EH (cell line): Measurements from ENCODE around the gene LCN12.

Experiments used
- DNase-seq: peaks from one replicate; pipeline ENCODE4 v3.0.0-alpha.2; 2015; ENCODE audit warnings: low read depth

The LCN12 gene

DNA sequence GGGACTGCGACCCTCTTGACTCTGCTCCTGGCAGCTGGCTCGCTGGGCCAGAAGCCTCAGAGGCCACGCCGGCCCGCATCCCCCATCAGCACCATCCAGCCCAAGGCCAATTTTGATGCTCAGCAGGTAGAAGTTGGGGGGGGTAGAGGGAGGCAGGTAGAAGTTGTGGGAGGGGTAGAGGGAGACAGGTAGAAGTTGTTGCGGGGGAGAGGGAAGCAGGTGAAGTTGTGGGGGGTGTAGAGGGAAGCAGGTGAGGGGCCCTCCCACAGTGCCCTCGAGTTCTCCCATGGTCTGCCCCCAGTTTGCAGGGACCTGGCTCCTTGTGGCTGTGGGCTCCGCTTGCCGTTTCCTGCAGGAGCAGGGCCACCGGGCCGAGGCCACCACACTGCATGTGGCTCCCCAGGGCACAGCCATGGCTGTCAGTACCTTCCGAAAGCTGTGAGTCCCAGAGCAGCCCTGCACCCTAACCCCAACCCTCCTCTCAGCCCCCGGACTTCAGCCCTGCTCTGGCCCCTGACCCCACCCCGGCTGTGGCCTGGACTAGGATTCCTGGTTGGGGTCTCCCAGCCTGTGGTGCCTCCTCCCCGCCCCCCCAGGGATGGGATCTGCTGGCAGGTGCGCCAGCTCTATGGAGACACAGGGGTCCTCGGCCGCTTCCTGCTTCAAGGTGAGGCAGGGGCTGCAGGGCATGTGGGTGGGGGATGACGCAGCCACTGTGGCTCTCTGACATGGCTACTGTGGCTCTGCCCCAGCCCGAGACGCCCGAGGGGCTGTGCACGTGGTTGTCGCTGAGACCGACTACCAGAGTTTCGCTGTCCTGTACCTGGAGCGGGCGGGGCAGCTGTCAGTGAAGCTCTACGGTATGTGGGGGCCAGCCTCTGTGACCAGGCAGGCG is 6.5 kb upstream of the LCN12 start:
- DNase-seq, result no peak

DNA sequence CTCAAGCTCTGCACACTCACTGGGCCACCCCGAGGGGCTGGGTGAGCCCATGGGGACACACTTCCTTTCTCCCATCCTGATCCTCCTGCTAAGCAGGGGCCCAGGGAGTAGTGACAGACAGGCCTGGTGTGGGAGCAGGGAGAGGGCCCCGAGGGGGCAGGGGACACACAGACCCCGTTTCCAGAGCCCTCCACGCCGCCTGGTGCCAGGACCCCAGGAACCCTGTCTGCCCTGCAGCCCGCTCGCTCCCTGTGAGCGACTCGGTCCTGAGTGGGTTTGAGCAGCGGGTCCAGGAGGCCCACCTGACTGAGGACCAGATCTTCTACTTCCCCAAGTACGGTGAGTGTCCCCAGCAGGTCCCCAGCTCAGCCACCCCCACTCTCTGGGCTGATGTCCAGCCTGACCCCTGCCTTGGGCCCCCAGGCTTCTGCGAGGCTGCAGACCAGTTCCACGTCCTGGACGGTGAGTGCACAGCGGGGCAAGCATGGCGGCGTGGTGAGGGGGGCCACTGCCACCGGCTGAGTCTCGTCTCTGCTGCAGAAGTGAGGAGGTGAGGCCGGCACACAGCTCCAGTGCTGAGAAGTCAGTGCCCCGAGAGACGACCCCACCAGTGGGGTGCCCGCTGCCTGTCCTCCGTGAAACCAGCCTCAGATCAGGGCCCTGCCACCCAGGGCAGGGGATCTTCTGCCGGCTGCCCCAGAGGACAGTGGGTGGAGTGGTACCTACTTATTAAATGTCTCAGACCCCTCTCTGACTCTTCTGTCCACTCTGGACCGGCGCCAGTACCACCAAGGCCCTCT is 5.6 kb upstream of the LCN12 start:
- DNase-seq, result no peak

DNA sequence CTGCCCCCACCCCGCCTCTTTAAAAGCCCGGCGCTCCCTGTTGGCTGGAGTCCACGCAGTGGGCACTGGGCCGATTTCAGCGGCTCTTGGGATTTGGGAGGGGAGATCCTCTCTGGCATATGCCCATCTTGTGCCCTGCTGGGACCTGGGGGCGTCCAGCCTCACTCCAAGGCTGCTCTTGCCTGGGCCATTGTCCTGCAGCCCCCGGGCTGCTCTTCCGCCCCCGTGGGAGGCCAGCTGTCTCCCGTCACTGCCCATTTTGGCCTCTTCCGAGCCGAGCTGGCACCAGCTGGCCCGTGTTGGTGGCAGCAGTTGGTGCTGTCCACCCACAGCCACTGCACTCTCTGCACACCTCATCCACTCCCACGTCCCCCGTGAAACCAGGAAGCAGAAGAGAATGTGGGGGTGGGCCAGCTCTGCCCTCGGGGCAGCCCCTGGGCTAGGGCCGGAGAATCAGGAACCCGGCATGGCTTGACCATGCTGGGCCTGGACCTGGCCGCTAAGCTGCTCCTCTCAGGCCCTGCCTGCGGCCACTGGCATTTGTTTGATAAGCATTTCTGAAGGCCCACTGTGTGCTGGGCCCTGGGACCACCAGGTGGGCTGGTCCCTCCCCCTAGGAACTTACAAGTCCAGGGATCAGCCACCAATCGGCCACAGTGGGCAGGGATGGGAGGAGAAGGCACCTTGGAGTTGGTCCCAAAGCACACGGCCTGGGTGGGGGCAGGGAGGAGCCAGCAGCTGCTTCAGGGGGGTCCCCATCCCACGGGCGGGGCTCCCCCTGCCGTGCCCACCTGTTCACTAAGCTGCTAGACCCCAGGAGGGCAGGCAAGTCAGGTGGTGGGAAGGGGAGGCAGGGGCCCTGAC is 4.8 kb upstream of the LCN12 start:
- no peak for DNase-seq

GRCh38 chr9:136947955-136948510 is 4.0 kb upstream of the LCN12 start:
- peak; percentile 51 for DNase-seq

DNA sequence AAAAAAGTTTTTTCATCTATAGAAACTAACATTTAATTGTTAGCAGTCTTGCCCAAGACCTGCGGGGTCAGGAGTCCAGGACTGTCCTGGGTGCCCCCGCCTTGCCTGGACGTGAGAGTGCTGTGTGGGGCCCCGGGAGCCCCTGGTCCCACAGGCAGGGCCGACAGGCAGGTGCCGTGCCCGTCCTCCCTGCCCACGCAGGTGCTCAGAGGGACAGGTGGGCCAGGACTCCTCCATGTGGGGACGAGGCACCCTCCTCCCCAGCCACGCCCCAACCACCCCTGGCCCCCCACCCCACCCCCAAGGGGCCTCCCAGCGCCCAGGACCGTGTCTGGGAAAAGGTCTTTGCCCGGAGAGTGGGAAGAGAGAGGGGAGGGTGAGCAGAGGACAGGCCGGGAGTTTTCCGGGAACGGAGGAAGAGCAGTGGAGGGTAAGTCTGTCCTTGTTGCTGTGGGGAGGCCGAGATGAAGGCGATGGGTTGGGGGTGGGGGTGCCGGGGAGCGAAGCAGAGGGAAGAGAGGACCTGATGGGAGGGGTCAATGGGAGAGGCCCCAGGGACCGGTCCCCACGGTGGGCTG is 2.7 kb upstream of the LCN12 start:
- DNase-seq, result no peak

DNA sequence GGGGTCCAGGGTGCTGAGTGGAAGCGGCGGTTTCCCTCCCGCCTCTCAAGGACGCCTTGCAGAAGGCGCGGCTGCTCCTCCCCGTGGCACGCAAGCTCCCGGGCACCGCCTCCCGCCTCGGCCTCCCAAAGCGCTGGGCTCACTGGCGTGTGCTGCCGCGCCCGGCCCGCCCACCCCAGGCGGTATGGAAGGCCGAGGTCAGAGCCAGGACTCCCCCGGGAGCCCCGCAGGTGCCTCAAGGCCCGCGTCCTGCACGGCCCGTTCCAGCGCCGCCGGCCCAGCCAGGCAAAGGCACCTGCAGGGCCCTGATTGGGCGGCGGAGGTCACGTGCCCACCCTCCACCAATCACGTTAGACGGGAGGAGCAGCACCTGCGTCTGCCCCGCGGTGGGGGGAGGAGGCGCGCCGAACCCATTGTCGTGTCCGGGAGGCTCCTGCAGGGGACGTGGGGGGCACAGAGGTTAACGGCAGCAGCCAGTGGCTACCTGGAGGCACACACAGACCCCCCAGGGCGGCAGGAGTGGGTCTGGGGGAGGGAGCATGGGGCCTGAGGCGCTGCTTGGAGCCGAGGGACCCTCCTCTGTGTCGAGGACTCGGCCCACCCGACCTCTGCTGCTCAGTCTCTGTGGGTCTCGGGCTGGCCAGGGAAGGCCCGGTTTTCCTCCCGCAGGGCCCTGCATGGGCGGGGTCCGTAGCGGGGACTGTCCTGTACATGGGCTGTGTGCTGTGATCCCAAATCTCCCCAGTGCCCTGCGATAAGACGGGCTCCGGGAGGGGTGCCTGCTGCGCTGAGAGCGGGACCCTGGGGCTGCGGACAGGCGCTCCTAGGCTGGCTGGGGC is 2.0 kb upstream of the LCN12 start:
- peak; percentile 87 for DNase-seq

DNA sequence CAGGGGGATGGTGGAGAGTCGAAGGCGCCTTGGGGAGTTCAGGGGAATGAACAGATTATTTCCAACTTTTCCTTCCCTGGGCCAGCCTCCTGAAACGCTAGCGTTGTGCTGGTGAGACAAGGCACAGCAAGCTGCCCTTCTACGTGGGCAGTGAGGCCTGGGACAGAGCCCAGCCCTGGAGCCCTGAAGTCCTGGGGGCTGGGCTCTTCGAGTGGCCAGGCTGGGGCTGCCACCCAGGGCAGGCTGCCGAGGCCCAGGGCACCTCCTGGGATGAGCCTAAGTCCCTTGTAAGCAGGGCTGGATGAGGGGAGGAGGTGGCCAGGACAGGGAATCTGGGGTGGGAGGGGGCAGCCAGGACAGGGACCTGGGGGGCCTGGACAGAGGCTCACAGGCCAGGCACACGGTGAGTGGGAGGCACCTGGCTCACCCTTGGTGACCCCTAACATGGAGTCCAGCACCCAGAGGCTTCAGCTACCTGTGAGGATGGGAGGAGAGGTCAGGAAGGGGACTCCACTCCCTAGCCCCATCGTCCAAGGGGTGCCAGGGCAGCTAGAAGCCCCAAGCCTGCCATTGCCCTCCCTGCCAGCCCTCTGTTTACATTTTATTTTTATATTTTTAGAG is 1.3 kb upstream of the LCN12 start:
- DNase-seq, result peak; percentile 7

DNA sequence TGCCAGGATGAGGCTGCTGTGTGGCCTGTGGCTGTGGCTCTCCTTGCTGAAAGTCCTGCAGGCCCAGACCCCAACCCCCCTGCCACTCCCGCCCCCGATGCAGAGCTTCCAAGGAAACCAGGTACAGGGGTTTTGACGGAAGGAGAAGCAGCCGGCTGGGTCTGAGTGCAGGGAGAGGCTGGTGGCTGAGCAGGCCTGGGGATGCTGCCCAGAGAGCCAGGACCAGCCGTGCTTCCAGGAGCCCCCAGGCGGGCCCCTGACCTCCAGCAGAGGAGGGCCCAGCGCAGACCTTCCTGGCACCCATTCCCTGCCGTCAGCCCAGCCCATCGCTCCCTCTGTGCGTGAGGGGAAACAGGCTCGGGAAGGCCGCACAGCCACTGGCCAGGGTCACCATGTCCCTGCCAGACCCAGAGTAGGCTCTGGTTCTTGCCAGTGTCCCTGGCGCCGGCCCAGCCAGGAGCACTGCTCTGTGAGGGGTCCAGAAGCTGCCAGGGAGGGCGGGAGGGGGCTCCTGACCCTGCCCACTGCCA is 313 bp downstream of the LCN12 start:
- no peak for DNase-seq

- no peak for DNase-seq
Observed at GRCh38 chr9:136952876-136953770, 1.1 kb downstream of the LCN12 start.

GRCh38 chr9:136953771-136954269 is 1.7 kb downstream of the LCN12 start:
- no peak for DNase-seq

- no peak for DNase-seq
Observed at GRCh38 chr9:136954270-136955083, 2.4 kb downstream of the LCN12 start.

GRCh38 chr9:136955202-136955942 is 3.3 kb downstream of the LCN12 start:
- DNase-seq, result no peak

DNA sequence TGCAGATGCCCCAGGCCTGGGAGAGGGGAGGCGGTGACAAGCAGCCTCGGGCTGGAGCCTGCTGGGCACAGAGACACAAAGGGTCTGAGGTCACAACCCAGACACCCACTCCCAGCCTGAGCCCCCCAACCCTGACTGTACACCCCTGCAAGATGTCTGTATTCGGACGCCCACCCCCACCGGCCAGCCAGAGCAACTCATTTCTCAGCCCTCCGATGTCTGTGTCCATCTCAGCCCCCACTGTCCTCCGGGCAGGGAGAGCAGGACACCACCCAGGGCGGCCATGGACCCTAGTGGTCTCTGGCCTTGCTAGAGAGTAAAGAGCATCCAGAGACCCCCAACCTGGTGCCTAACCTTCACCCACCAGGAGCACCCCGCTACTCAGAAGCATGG is 3.9 kb downstream of the LCN12 start:
- DNase-seq, result no peak

- DNase-seq, result no peak
Observed at GRCh38 chr9:136956604-136957003, 4.5 kb downstream of the LCN12 start.

DNA sequence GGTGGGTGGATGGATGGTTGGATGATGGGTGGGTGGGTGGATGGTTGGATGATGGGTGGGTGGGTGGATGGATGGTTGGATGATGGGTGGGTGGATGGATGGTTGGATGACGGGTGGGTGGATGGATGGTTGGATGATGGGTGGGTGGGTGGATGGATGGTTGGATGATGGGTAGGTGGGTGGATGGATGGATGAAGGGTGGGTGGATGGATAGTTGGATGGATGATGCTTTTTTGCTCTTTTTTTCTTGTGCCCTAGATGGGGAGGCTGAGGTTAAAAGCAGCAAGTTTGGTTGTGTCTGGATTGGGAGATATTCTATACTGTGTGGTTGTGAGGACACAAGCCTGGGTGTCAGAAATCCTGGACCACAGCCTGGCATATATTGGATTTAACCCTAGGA is 5.4 kb downstream of the LCN12 start:
- no peak for DNase-seq

GRCh38 chr9:136957901-136958300 is 5.8 kb downstream of the LCN12 start:
- no peak for DNase-seq

- no peak for DNase-seq
Observed at GRCh38 chr9:136958473-136958872, 6.4 kb downstream of the LCN12 start.
